Measurements from ENCODE around the gene ROCK2. TPM values are rescaled to one million over a fixed set of nuclear protein-coding genes. Genes with fewer than 3 reads are reported as not detected.

The ROCK2 gene
- total and polyA plus RNA-seq, 2 of the 8 experiments (the other 6 are each of a cell fraction or from before 2014, with no cell fraction given), result 2.7 to 29.0 TPM

DNA sequence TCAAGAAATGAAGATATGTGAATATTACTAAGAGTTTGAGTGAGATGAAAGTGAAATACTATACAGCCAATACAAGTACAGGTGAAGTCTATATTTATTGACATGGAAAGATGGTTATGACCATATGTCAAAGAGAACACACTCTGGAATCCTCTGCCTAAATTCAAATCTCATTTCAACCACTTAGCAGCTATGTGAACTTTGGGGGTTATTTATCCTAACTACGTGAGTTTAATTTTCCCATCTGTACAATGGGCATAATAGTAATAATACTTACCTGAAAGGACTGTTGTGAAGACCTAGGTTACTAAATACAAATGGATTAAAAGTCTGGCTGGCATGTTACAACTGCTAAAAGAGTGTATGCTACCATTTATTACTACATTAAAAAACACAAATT, 79.6 kb downstream of the ROCK2 start:
- no peak overlapping the region for H3K18ac ChIP-seq (ENCODE audit: extremely low read depth, low read length)
- peaks cover 2% of the 10 kb centered on the region; the same call in 1 of the 2 replicates for H3K23me2 ChIP-seq (ENCODE audit: low read depth, low read length)
- no peak overlapping the region for H3K14ac ChIP-seq (ENCODE audit: insufficient read length)
- no peaks in the 10 kb centered on the region for H3K79me1 ChIP-seq (ENCODE audit: low read depth, low read length)
- no peaks in the 10 kb centered on the region for H3K36me3 ChIP-seq (ENCODE audit: control insufficient read depth in 2 of 4, insufficient read depth in 4 of 4, low read length in 3 of 4)
- no peak overlapping the region for H2AK5ac ChIP-seq (ENCODE audit: low read depth, low read length)
- H2BK15ac ChIP-seq (ENCODE audit: low read length), result no peak overlapping the region
- no peak overlapping the region for H3K23ac ChIP-seq (ENCODE audit: insufficient read length)
- H3K4me3 ChIP-seq (ENCODE audit: extremely low read depth in 1 of 4, insufficient read depth in 2 of 4, low read depth in 3 of 4, low read length in 4 of 4), result no peak overlapping the region
- CTCF ChIA-PET (ENCODE audit: partially characterized antibody), result no interaction called here
- no peak overlapping the region for H2AFZ ChIP-seq (ENCODE audit: low read length)
- no peak overlapping the region for H3K4ac ChIP-seq (replicated peaks; ENCODE audit: insufficient read length, low read depth, low read length)
- no peak overlapping the region for H4K8ac ChIP-seq (ENCODE audit: extremely low read depth, insufficient read depth, low read length)
- H2BK5ac ChIP-seq (ENCODE audit: low read depth, low read length), result no peak overlapping the region
- H4K5ac ChIP-seq (ENCODE audit: insufficient read length, low read depth, low read length), result no peak overlapping the region
- no peaks in the 10 kb centered on the region for H4K20me1 ChIP-seq (replicated peaks in 1 of 2; ENCODE audit: control insufficient read depth in 1 of 2, insufficient read depth in 2 of 2, low read length in 2 of 2)
- no peak for DNase-seq (ENCODE audit: low read depth in 1 of 2, low spot score in 2 of 2)
- H3K27ac ChIP-seq (ENCODE audit: low read depth, low read length), result no peak overlapping the region
- H2BK20ac ChIP-seq (ENCODE audit: low read length), result no peak overlapping the region
- POLR2A ChIA-PET (ENCODE audit: partially characterized antibody), result no interaction called here
- no peak overlapping the region for H4K91ac ChIP-seq (replicated peaks; ENCODE audit: insufficient read length, low read length)
- no peaks in the 10 kb centered on the region for H3K4me1 ChIP-seq (replicated peaks in 1 of 4; ENCODE audit: control insufficient read depth in 3 of 4, insufficient read depth in 4 of 4, low read length in 3 of 4)
- FAIRE-seq, result no peak
- H3K56ac ChIP-seq (replicated peaks; ENCODE audit: insufficient read length, low read depth, low read length), result no peak overlapping the region
- no peaks in the 10 kb centered on the region for H3K27me3 ChIP-seq (replicated peaks in 1 of 4; ENCODE audit: control insufficient read depth in 3 of 4, extremely low read depth in 1 of 4, insufficient read depth in 3 of 4, low read length in 3 of 4)
- no peak overlapping the region for H2BK12ac ChIP-seq (ENCODE audit: low read depth, low read length)
- H3K9ac ChIP-seq (replicated peaks in 1 of 4; ENCODE audit: extremely low read depth in 1 of 4, low read depth in 3 of 4, low read length in 3 of 4), result no peak overlapping the region
- H3K79me2 ChIP-seq (ENCODE audit: control insufficient read depth in 1 of 2, insufficient read depth in 2 of 2, low read length in 2 of 2), result no peaks in the 10 kb centered on the region; a peak in 1 of 4 replicates
- no peaks in the 10 kb centered on the region for H3K9me3 ChIP-seq (ENCODE audit: insufficient read depth in 2 of 2, low read depth in 1 of 2, low read length in 1 of 2)
- 97% methylated on average over 1 of the region's 1 CpG; no CpG with 5 or more reads in 1 of the 2 experiments for WGBS, 2 experiments (ENCODE audit: extremely low coverage in 1 of 2, insufficient coverage in 1 of 2, insufficient read length in 1 of 2, insufficient replicate concordance in 2 of 2, low coverage in 1 of 2, low lambda C conversion rate in 2 of 2, missing lambda C conversion rate in 1 of 2)
- H3K4me2 ChIP-seq (ENCODE audit: insufficient read depth in 1 of 2, low read depth in 2 of 2, low read length in 2 of 2), result no peak overlapping the region
- H2BK120ac ChIP-seq (replicated peaks; ENCODE audit: low read depth, low read length), result no peak overlapping the region
- TF ChIP-seq CHD1 (IDR thresholded peaks at IDR 0.05; ENCODE audit: low read depth, low read length), result no peak
- TF ChIP-seq RXRA (IDR thresholded peaks at IDR 0.05; ENCODE audit: insufficient read depth, low read depth, low read length), result no peak
- TF ChIP-seq PHF8 (conservative IDR thresholded peaks at IDR 0.05; ENCODE audit: low read depth, low read length), result no peak
- TF ChIP-seq, protein P1, sequence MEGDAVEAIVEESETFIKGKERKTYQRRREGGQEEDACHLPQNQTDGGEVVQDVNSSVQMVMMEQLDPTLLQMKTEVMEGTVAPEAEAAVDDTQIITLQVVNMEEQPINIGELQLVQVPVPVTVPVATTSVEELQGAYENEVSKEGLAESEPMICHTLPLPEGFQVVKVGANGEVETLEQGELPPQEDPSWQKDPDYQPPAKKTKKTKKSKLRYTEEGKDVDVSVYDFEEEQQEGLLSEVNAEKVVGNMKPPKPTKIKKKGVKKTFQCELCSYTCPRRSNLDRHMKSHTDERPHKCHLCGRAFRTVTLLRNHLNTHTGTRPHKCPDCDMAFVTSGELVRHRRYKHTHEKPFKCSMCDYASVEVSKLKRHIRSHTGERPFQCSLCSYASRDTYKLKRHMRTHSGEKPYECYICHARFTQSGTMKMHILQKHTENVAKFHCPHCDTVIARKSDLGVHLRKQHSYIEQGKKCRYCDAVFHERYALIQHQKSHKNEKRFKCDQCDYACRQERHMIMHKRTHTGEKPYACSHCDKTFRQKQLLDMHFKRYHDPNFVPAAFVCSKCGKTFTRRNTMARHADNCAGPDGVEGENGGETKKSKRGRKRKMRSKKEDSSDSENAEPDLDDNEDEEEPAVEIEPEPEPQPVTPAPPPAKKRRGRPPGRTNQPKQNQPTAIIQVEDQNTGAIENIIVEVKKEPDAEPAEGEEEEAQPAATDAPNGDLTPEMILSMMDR (IDR thresholded peaks at IDR 0.05; ENCODE audit: control extremely low read depth in 1 of 3, insufficient read depth in 1 of 3, low read depth in 1 of 3, low read length in 3 of 3), result no peak
- TF ChIP-seq NANOG (IDR thresholded peaks at IDR 0.05; ENCODE audit: insufficient read depth, low read depth, low read length, poor library complexity, severe bottlenecking), result no peak
- no peak for TF ChIP-seq TBP (IDR thresholded peaks at IDR 0.05; ENCODE audit: low read depth, low read length)
- TF ChIP-seq HDAC2 (IDR thresholded peaks at IDR 0.05; ENCODE audit: borderline replicate concordance in 1 of 2, low read depth in 2 of 2, low read length in 2 of 2), result no peak
- TF ChIP-seq POU5F1 (IDR thresholded peaks at IDR 0.05; ENCODE audit: low read depth, low read length), result no peak
- no peak for TF ChIP-seq JUN (IDR thresholded peaks at IDR 0.05; ENCODE audit: low read depth, low read length)
- TF ChIP-seq JUND (IDR thresholded peaks at IDR 0.05; ENCODE audit: low read length), result no peak
- no peak for TF ChIP-seq BACH1 (IDR thresholded peaks at IDR 0.05; ENCODE audit: low read length)
- no peak for TF ChIP-seq SRF (IDR thresholded peaks at IDR 0.05; ENCODE audit: low read depth, low read length)

Measured in H1 (cell line).